IMR-90 (cell line): ENCODE measurements around the gene TMPRSS7. TPM values are rescaled to one million over a fixed set of nuclear protein-coding genes. Genes with fewer than 3 reads are reported as not detected.

Experiments used
- polyA plus RNA-seq, 3 experiments: library from polyadenylated mRNA; depleted of rRNA; stranded (reverse); fragments of >200 nt; gene quantifications; 2 replicates each; pipeline ENCODE4 v1.2.3, GENCODE V29; 2012; ENCODE audit warnings: low replicate concordance in 1 of 3
- total RNA-seq: library from RNA; depleted of rRNA; stranded (reverse); fragments of >200 nt; gene quantifications from 2 replicates; pipeline ENCODE4 v1.2.3, GENCODE V29; 2012
- TF ChIP-seq, protein P1 (sequence below): conservative IDR thresholded peaks from 2 replicates; pipeline ENCODE4 v1.5.1; 2012; ENCODE audit warnings: mild to moderate bottlenecking, low read depth, low read length, improper control_type of control experiment

Gene TMPRSS7
- total and polyA plus RNA-seq, 2 of the 4 experiments (the other 2 are of a cell fraction), result 0.07 TPM; not detected in 1

- TF ChIP-seq, protein P1, sequence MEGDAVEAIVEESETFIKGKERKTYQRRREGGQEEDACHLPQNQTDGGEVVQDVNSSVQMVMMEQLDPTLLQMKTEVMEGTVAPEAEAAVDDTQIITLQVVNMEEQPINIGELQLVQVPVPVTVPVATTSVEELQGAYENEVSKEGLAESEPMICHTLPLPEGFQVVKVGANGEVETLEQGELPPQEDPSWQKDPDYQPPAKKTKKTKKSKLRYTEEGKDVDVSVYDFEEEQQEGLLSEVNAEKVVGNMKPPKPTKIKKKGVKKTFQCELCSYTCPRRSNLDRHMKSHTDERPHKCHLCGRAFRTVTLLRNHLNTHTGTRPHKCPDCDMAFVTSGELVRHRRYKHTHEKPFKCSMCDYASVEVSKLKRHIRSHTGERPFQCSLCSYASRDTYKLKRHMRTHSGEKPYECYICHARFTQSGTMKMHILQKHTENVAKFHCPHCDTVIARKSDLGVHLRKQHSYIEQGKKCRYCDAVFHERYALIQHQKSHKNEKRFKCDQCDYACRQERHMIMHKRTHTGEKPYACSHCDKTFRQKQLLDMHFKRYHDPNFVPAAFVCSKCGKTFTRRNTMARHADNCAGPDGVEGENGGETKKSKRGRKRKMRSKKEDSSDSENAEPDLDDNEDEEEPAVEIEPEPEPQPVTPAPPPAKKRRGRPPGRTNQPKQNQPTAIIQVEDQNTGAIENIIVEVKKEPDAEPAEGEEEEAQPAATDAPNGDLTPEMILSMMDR, result no peak
These were observed 93.3 kb downstream of the TMPRSS7 start (continued) for GRCh38 chr3:112127522-112128494.
